ENCODE results near the gene KCNJ5. TPM values are rescaled to one million over a fixed set of nuclear protein-coding genes. Genes with fewer than 3 reads are reported as not detected.
A peak's percentile ranks its signal among the peaks of the same experiment; 100 is the strongest.

Gene KCNJ5
- total RNA-seq, 2 donors from 2014 or later: 3.5 to 6.9 TPM

GRCh38 chr11:128892866-128893565, 1.9 kb downstream of the KCNJ5 start:
- Histone ChIP-seq H3K9me3 (no peaks in the 10 kb centered on the region), H3K4me1 (ENCODE audit: control insufficient read depth in 1 of 2, low read depth in 2 of 2) (peaks cover 20 to 61% of the 10 kb centered on the region in 2 donors), H3K27me3 (replicated peaks; ENCODE audit: insufficient read depth) (no peaks in the 10 kb centered on the region), H3K4me3 (no peak overlapping the region), H3K36me3 (no peaks in the 10 kb centered on the region), H3K27ac (no peak overlapping the region)
- no peak for DNase-seq (ENCODE audit: low spot score)
- no peak for TF ChIP-seq CTCF (IDR thresholded peaks at IDR 0.05)
- ATAC-seq (ENCODE audit: insufficient number of reproducible peaks, low FRiP score, low read depth): no peak

DNA sequence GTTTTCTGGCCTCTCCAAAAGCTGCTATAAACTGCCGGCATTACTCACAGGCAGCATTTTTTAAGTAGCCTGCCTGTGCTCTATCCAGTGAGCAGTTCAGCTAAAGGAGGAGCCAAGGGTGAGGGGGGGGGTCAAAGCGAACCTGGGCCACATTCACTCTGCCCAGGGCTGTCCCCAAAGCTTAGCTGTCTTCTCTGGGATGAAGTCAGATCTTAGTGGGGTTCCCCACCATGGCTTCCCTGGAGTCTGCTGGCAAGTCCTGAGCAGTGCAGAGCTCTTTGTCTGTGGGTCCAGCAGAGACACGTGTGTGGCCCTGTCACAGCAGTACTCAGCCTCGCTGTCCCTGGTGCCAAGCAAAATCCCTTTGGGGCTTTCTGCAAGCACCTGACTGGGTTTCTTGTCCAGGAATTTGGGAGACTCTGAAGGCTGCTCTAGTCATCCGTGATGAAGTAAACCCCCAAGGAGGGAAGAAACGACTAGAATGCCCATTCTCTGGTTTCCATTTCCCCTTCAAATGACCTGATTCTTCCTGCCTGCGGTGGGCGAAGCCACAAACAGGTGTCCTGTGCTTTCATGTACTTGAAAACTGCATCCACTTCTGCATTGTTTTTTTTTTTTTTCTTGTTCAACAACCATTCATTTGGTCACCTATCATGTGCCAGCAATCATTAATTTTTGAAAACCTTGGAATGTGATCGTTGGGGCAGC, 2.6 kb downstream of the KCNJ5 start:
- DNase-seq (ENCODE audit: low spot score): no peak
- Histone ChIP-seq H3K27me3 (replicated peaks; ENCODE audit: insufficient read depth) (no peaks in the 10 kb centered on the region), H3K27ac (peak overlapping the region in 1 of 2 donors; percentile 21), H3K4me3 (peak overlapping the region; percentile 2), H3K4me1 (ENCODE audit: control insufficient read depth in 1 of 2, low read depth in 2 of 2) (peaks cover 24 to 68% of the 10 kb centered on the region in 2 donors), H3K36me3 (no peaks in the 10 kb centered on the region), H3K9me3 (no peaks in the 10 kb centered on the region)
- ATAC-seq (ENCODE audit: insufficient number of reproducible peaks, low FRiP score, low read depth): no peak
- no peak for TF ChIP-seq CTCF (IDR thresholded peaks at IDR 0.05)

DNA sequence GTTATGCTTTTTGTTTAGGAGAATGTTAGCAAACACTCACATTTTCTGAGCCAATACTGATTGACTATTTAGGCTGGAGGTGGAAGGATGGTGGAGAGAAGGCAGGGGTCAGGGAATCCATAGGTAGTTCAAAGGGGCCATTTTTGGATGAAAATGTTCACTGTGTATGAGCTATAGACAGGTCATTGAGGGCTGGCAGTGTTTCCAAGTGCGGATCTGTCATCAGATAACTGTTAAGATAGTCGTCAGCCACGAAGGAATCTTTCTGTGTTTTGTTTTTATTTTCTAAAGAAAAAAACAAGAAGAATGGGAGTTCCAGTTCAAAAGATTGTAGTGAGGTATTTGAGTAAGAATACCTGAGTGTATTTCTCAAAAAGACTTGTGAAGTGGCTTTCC, 3.1 kb downstream of the KCNJ5 start:
- no peak for TF ChIP-seq CTCF (IDR thresholded peaks at IDR 0.05)
- ATAC-seq (ENCODE audit: insufficient number of reproducible peaks, low FRiP score, low read depth) (no peak), DNase-seq (ENCODE audit: low spot score) (no peak)
- Histone ChIP-seq H3K27ac (no peak overlapping the region), H3K4me3 (no peak overlapping the region), H3K4me1 (ENCODE audit: control insufficient read depth in 1 of 2, low read depth in 2 of 2) (peaks cover 24 to 71% of the 10 kb centered on the region in 2 donors), H3K27me3 (replicated peaks; ENCODE audit: insufficient read depth) (no peaks in the 10 kb centered on the region), H3K9me3 (no peaks in the 10 kb centered on the region), H3K36me3 (no peaks in the 10 kb centered on the region)

GRCh38 chr11:128894685-128895084, 3.5 kb downstream of the KCNJ5 start:
- Histone ChIP-seq H3K27me3 (replicated peaks; ENCODE audit: insufficient read depth) (no peaks in the 10 kb centered on the region), H3K27ac (no peak overlapping the region), H3K4me3 (no peak overlapping the region), H3K4me1 (ENCODE audit: control insufficient read depth in 1 of 2, low read depth in 2 of 2) (peaks cover 24 to 71% of the 10 kb centered on the region in 2 donors), H3K36me3 (no peaks in the 10 kb centered on the region), H3K9me3 (no peaks in the 10 kb centered on the region)
- ATAC-seq (ENCODE audit: insufficient number of reproducible peaks, low FRiP score, low read depth): no peak
- no peak for TF ChIP-seq CTCF (IDR thresholded peaks at IDR 0.05)
- no peak for DNase-seq (ENCODE audit: low spot score)

DNA sequence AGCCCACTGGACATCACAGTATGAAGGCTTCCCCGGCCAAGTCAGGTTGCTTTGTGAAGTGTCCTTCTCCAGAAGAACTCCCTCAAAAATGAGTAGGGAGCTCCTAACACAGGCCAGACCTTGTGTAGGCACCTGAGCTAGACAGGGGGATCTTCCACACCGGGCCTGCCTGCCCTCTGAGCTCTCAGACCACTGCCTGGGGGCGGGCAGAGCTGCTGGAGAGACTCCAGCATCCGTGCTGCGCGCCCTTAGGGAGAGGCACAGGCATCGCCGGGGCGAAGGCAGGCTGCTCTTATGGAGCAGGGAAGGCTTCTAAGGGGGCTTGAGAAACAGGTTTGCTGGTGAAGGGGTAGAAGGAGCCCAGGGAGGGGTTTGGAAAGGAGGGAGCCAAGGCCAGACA, 4.4 kb downstream of the KCNJ5 start:
- no peak for ATAC-seq (ENCODE audit: insufficient number of reproducible peaks, low FRiP score, low read depth)
- H3K4me3 ChIP-seq: no peak overlapping the region
- no peak overlapping the region for H3K27ac ChIP-seq
- H3K27me3 ChIP-seq (replicated peaks; ENCODE audit: insufficient read depth): no peaks in the 10 kb centered on the region
- H3K36me3 ChIP-seq: no peaks in the 10 kb centered on the region
- DNase-seq (ENCODE audit: low spot score): no peak
- H3K4me1 ChIP-seq (ENCODE audit: control insufficient read depth in 1 of 2, low read depth in 2 of 2): peaks cover 20 to 70% of the 10 kb centered on the region in 2 donors
- H3K9me3 ChIP-seq: no peaks in the 10 kb centered on the region
- TF ChIP-seq CTCF (IDR thresholded peaks at IDR 0.05): no peak

All from thoracic aorta (tissue), 2 donors.